Frontal cortex (tissue), 4 donors: ENCODE results near the gene KCMF1. TPM values are rescaled to one million over a fixed set of nuclear protein-coding genes. Genes with fewer than 3 reads are reported as not detected.
A peak's percentile ranks its signal among the peaks of the same experiment; 100 is the strongest.

ENCODE experiments used
- DNase-seq, 2 donors: peaks; one replicate each; pipeline ENCODE4 v3.0.0; 2012; ENCODE audit warnings: low spot score in 2 of 2
- FAIRE-seq: peaks from 2 replicates; lab custom pipeline; 2012; peaks lifted over from hg19 to GRCh38; lab: Jason Lieb, UNC
- total RNA-seq: library from RNA; depleted of rRNA; stranded (reverse); fragments of >200 nt; gene quantifications from one replicate; pipeline ENCODE4 v1.2.3, GENCODE V29; 2014
- donor health status: control.
- donor health status: control.
- donor health status: control.

KCMF1 gene
- total RNA-seq, 1 donor from 2014 or later = 46.9 TPM

DNA sequence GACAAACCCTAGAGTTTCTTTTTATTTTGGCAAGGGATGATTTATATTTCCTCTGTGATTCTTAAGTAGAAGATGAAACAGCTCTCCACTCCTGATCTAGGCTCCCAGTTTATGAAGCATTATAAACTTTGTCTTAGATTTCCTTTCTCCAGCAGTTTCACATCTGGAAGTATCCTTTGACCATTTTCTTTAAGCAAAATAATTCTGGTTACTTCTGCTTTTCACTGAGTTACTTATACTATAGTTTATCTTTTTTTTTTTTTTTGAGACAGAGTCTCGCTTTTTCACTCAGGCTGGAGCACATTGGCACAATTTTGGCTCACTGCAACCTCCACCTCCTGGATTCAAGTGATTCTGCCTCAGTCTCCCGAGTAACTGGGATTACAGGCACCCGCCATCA, 45.5 kb downstream of the KCMF1 start:
- DNase-seq (no peak), FAIRE-seq (no peak)

DNA sequence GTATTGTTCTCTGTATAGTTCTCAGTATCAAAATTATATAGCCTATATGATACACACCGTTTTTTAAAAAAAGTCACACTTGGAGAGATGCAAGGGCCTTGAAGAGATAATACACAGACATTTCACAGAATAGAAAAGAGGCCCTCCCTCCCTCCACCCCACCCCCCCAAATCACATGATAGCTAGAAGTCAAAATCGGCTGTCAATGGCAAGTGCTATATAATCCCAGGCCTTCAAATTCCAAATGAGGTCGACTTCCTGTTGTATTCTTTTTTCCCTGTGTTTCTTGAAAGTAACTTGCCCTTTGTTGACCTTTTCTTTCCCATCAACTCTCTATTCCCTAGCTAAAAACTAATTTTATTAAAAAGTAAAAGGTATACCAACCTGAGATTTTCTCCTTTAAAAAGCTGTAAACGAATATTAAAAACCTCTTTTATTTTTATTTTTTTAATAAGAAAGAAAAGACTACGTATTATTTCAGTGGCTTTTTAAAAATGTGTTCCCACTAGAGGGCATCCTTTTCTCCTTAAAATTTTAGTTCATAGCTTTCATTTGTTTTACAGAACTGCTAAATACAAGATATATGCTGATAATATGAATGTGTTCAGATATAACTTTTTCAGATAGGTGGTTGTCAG, 46.6 kb downstream of the KCMF1 start:
- DNase-seq (no peak), FAIRE-seq (peak; percentile 89)

DNA sequence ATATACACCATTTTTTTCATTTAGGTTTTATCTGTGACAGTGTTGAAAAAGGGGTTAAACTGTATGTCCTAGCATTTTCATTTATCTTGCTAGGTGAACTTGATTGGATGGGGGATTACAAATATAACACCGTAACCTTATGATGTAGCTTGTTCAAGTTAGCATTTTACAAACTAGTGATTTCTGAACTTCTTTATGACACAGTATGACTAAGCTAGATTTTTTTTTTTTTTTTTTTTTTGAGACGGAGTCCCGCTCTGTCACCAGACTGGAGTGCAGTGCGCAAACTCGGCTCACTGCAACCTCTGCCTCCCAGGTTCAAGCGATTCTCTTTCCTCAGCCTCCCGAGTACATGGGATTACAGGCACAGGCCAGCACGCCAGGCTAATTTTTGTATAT, 47.1 kb downstream of the KCMF1 start:
- FAIRE-seq (no peak), DNase-seq (no peak)

DNA sequence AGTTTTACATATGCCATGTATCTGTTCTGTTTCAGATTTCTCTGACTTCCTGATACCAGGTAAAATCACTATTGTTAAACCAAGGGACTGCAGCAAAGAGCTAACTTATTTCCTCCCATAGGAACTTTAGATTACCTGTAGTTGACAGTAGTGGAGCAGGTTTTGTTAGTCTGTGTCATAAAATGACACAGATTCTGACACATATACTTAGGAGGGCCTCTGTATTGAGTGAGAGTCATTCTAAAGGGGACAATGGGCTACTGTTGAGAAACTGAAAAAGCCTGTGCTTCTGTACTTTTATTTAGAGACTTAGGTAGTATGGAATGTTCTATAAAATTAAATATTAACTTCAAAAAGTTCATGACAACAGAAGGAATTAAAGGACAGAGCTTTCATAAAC, 48.2 kb downstream of the KCMF1 start:
- DNase-seq = no peak
- no peak for FAIRE-seq

DNA sequence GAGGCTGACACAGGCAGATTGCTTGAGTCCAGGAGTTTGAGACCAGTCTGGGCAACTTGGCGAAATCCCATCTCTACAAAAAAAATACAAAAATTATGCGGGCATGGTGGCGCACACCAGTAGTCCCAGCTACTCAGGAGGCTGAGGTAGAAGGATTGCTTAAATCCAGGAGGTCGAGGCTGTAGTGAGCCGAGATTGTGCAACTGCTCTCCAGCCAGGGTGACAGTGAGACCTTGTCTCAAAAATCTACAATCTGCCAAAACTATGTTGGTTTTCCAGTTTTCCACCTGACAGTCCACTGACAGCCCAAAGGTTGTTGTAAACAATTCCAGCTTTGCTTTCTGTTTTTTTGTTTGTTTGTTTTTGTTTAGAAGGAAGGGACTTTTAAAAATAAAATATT, 51.3 kb downstream of the KCMF1 start:
- FAIRE-seq = no peak

DNA sequence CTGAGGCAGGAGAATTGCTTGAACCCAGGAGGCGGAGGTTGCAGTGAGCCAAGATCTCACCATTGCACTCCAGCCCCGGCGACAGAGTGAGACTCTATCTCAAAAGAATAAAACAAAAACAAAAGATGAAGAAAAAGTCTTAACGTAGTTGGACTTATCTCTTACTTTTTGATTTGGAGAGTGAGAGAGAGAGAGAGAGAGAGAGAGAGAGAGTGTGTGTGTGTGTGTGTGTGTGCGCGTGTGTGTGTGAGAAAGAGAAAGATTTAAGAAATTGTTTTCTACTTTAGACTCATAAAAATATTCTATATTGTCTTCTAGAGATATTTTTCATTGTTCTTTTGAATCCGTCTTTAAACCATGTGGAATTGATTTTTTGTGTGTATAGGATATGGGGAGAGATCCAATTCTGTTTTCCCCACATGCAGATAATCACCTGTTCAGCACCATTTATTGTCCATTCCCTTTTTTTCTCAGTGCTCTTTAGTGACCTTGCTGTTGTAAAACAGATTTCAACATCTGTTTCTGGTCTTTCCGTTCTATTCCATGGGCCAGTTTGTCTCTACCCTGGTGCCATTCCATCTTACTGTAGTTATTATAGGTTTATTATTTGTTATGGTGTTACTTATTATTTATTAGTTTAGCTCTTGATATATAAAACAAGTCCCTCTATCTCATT, 53.5 kb downstream of the KCMF1 start:
- FAIRE-seq = no peak
- no peak for DNase-seq

More for the DNA sequence above, 51.3 kb downstream of the KCMF1 start:
- no peak for DNase-seq

DNA sequence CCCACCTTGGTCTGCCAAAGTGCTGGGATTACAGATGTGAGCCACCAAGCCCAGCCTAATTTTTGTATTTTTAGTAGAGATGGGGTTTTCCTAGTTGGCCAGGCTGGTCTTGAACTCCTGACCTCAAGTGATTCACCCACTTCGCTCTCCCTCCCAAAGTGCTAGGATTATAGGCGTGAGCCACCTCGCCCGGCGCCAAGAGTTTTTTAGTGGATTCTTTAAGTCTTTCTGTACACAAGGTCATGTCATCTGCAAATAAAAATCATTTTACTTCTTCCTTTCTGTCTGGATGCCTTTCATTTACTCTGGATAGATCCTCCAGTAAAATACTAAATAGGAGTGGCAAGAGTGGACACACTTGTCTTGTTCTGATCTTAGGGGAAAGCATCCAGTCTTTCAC, 61.7 kb downstream of the KCMF1 start:
- FAIRE-seq (no peak), DNase-seq (no peak)

DNA sequence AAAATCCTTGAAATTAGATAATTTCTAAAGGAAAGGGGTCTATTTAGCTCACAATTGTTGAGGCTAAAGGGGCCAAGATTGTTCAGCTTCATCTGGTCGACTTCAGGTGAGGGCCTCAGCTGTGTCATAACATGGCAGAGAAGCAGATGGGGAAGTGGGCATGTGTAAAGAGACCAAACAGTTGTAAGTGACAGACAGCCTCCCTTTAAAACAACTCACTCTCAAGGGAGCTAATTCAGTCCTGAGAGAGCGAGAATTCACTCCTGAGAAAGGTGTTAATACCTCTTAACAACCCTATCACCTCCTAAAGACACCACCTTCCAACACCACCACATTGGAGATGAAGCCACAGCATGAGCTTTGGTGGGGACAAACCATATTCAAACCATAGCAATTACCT, 62.4 kb downstream of the KCMF1 start:
- FAIRE-seq (no peak), DNase-seq (no peak)

DNA sequence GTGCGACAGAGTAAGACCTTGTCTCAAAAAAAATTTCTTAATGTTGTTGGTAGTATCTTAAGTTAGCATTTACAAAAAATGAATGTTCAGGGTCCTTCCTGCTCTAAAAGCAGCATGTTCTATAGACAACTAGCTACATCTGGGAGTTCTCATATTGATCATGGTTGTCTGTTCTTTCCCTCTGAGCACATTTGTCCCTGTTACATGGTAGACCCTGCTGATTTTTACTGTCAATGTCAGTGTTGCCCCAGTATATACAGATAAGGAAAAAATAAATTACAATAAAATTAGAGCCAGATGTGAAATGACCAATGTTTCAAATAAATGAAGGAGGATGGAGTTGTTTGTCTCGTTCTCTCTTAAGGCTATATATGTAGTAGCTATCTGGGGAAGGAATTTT, 63.2 kb downstream of the KCMF1 start:
- no peak for DNase-seq
- FAIRE-seq = no peak

DNA sequence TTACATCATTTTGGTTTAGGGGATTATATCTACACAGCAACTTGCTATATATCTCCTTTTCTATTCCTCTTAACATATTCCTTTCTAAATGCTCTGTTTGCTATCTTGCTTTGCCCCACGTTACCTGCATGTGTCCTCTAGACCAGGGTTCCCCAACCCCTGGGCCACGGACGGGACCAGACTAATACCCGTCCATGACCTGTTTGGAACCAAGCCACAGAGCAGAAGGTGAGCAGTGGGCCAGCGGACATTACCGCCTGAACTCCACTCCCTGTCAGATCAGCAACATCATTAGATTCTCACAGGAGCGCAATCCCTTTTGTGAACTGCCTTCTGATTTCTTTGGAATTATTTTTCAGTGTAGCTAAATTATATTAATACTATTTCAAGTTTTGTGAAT, 66.7 kb downstream of the KCMF1 start:
- DNase-seq (no peak), FAIRE-seq (no peak)

DNA sequence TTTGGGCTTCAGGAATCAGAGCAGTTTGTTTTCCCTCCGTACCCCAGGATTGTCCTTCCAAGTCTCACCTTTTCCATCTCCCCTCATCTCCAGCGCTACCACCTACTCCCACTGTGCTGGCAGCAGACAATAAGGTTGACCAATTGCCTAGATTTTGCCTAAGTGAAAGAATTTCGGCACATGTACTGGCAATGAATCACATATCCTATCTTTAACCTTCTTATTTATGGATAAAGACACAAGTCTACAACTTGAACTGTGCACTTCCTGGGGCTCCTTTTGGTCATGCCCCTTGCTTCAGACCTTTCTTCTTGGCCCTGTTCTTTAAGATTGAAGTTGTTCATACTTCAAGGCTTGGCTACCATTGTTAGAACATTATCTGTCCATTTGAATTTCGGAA, 71.4 kb downstream of the KCMF1 start:
- DNase-seq (no peak), FAIRE-seq (no peak)

DNA sequence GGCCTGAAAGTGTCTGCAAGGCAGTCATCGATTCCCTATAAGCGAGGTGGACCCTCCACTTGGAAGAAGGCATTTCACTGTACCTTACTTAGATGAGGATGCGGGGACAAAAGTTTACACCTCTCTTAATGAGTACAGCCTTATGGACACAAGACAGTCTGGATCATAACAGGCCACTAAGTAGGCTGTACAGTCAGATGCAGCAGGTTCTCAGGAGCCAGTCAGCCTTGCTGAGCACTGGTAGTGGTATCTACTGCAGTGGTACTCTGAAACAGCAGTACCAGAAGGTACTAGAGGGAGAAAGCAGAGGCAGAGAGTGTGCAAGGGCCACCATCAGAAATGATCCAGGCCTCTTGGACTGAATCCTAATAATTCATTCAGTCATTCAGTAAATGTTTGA, 77.6 kb downstream of the KCMF1 start:
- no peak for DNase-seq
- no peak for FAIRE-seq

DNA sequence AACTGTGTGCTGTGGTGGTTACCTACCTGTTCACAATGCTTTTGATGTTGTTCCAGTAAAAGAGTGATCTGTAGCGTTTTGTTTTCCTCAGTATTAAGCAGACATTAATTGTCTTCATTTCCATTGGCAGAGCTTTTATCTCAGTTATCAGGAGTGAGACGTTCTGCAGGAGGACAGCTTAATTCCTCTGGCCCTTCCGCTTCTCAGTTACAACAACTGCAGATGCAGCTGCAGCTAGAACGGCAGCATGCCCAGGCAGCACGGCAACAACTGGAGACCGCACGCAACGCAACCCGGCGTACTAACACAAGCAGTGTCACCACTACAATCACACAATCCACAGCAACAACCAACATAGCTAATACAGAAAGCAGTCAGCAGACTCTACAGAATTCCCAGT, 78.3 kb downstream of the KCMF1 start:
- DNase-seq = no peak
- FAIRE-seq = no peak

DNA sequence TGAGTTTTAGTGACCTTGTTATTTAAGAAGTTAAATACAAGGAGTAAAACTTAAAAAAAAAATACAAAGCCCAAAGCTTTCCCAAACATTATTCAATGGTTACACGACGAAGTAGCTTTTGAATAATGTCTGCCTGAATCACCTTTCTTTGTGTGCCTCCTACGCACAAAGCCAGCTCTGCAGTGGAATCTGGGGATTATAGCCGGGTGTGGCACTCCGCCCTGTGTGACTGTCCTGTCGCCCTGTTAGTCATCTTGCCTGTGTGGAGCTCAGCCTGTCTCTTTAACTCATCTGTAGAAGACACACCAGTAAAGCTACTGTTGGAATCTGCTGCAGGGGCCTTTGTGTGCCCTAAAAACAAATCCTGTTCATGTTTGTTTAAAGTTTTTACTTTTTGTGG, 82.8 kb downstream of the KCMF1 start:
- no peak for FAIRE-seq
- DNase-seq = no peak

DNA sequence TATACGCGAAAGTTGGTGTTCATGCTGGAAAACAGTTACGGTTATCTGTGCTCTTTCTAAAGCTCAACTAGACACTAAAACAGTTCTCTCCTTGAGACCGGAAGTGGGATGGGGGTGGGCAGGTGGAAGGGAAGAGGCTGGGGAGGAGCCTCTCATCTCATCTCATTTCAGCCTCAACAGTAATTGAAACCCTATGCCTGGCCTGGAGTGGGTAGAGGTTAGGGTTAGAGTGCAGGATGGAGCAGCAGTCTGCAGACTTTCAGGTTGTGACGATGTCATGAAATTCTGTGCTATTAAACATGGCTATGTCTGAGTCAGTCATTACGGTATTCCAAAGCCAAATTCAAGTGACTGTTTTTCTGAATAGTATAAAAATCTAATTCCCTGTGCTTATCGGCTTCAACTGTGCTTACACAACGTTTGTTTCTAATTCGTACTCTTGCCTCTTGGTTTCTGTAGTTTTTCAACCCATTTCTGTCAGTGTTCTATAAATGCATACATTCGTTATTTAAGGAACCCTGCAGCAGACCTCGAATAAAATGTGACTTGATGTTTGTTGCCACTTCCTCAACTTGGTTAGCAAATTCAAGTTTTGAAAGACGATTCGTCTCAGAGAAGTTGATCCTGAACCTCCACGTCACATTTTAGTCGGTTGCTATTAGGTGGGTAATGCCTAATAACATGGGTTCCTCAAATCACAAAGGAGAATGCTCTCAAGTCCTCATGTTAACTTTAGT, 86.4 kb downstream of the KCMF1 start:
- FAIRE-seq = no peak
- no peak for DNase-seq

DNA sequence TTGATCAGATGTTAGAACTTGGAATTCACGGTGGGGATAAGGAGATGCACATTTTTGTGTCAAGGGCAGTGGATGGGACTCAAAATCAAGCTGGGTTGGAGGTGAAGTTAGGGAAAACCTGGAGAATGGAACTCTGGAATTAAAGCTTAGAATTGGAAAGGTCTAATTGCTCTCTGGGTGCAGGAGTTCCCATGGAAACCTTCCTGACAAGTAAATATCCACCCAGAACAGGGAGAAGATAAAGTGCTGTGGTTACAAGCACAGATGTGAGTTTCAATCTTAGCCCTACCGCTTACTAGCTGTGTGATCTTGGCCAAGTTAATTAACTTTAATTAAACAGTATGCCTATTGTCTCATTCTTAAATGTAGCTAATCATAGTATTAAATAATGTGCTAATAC, 90.9 kb downstream of the KCMF1 start:
- FAIRE-seq (no peak), DNase-seq (no peak)

DNA sequence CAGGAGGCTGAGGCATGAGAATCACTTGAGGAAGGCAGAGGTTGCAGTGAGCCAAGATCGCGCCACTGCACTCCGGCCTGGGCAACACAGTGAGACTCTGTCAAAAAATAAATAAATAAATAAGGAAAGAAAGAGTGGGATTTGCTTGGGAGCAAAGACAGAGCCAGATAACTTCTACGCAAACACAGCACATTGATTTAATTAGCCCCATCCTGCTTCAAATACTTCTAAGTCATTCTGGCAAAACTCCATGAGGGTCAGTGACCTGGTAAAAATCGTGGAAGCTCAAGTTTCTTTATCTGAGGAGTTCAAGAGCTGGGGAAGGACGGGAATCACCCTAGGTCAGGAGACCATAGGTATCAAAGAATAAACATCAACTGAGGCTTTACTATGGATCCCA, 91.6 kb downstream of the KCMF1 start:
- FAIRE-seq = no peak
- DNase-seq = no peak

DNA sequence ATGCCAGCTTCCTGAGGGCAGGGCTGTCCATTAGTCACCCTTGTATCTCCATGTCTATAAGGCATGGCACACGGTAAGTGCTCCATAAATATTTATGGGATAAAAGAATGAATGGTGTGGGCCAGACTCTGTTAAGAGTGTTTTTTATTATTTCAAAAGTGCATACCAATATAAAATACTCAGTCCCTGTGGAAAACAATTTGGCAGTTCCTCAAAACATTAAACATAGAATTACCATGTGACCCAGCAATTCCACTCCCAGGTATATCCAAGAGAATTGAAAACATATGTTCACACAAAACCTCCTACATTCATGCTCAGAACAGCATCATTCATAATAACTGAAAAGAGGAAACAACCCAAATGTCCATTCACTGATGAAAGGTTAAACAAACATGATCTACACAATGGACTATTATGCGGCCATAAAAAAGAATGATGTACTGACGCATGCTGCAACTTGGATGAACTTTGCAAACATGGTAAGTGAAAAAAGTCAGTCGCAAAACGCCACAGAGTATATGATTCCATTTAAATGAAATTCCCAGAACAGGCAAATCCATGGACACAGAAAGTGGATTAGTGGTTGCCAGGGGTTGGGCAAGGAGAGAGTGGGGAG, 93.1 kb downstream of the KCMF1 start:
- FAIRE-seq = no peak
- no peak for DNase-seq

DNA sequence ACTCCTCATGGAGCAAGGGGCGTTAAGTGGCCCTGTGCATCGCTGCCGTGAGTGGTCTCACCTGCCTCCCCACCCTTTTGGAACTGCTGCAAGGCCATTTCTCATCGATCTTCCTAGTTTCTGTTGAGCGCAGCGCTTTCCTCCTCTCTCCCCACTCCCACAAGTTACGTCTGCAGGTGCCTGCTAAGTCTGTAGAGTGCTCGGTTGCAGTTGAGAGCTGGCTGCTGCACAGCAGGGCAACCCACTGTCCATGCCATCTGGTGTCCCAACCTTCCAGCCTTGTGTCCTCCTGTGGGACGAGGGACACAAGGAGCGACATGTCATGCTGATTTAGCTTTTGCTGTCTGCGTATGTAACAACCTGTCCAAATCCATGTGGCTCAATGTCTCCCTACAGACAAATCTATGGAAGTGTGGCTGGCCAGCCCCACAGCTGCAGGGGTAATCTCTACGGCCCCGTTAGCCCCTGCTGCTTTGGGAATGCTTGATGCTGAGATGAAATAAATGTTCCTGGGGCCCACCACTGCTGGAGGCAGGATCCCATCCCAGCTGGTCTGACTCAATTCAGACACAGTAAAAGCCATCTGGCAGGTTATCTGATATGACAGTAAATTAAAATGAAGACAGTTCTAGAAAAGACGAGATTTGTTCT, 94.1 kb downstream of the KCMF1 start:
- no peak for DNase-seq

DNA sequence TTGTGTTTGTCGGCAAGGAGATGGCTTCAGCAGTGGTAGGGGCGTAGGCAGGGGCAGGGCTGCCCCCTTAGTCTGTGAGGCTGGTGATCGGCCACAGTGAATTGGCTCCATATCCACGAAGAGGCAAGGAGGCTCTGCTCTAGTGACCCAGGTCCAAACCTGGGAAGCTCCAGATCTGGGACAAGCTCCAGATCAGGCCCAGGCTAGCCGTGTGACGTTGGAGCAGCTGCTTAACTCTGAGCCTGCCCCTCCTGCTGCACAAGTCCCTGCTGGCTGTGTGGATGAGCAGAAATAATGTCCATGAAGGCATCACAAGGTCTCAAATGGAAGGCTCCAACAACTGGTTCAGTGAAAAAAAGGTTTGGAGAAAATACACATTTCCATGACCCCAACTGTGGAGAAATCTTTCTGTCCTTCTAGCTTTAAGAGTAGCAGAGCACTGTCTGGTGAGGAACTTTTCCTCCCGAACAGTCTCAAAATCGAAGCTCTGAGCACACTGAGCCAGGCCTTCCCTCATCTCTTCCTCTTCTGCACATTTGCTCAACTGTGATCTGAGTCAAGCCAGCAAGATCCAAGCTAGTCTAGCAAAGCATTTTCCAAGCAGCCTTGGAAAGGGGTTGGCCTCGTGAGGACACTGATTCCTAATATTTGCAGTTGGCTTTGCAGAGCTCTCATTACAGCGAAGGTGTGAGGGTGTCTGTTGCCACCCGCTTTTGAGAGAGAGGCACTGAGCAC, 95.2 kb downstream of the KCMF1 start:
- DNase-seq (no peak), FAIRE-seq (no peak)

More for the DNA sequence above, 94.1 kb downstream of the KCMF1 start:
- FAIRE-seq = no peak
